Gastrocnemius medialis (tissue), 4 donors: Measurements from ENCODE around the gene TUFT1. TPM values are rescaled to one million over a fixed set of nuclear protein-coding genes. Genes with fewer than 3 reads are reported as not detected.

Experiments used
- ATAC-seq, 2 donors: fragments of 150-250 bp; one replicate each; pipeline ENCODE4 v1.9.1; 2016
- DNase-seq, 2 donors: peaks; one replicate each; pipeline ENCODE4 v3.0.0-alpha.2; 2019
- H3K27ac ChIP-seq, 4 donors: fragments of 200-600 bp; sonication (generic); 1 replicate in 1 of 4; 2 replicates in 3 of 4; pipeline ENCODE4 v1.5.1; 2016 to 2018; ENCODE audit warnings: mild to moderate bottlenecking in 2 of 4, moderate library complexity in 1 of 4
- H3K27me3 ChIP-seq, 3 donors: fragments of 200-600 bp; sonication (generic) in 2 of 3; 1 replicate in 1 of 3; 2 replicates in 2 of 3; pipeline versions ENCODE4 v1.5.1 to v1.6.0; 2016 to 2019; ENCODE audit warnings: mild to moderate bottlenecking in 1 of 3, moderate library complexity in 1 of 3
- H3K36me3 ChIP-seq, 2 donors: fragments of 200-600 bp; sonication (generic) in 1 of 2; one replicate each; pipeline ENCODE4 v1.5.1; 2017 to 2018
- H3K4me1 ChIP-seq, 2 donors: fragments of 200-600 bp; sonication (generic) in 1 of 2; one replicate each; pipeline ENCODE4 v1.5.1; 2016 to 2017; ENCODE audit warnings: mild to moderate bottlenecking in 2 of 2
- H3K4me3 ChIP-seq, 4 donors: fragments of 200-600 bp; sonication (generic) in 3 of 4; 1 replicate in 1 of 4; 2 replicates in 3 of 4; pipeline ENCODE4 v1.5.1; 2016 to 2019; ENCODE audit warnings: mild to moderate bottlenecking in 2 of 4
- H3K9me3 ChIP-seq, 3 donors: fragments of 200-600 bp; sonication (generic) in 2 of 3; 1 replicate in 1 of 3; 2 replicates in 2 of 3; pipeline ENCODE4 v1.5.1; 2016 to 2019
- CTCF ChIP-seq, 5 experiments: fragments of 450-650 bp in 3 of 5; fragments of 200-600 bp in 2 of 5; sonication (generic) in 2 of 5; IDR thresholded peaks in 4 of 5; conservative IDR thresholded peaks in 1 of 5; 1 replicate in 4 of 5; 2 replicates in 1 of 5; pipeline ENCODE4 v1.5.1; 2016 to 2019; ENCODE audit warnings: antibody characterized with exemption in 5 of 5, mild to moderate bottlenecking in 3 of 5, moderate library complexity in 3 of 5
- POLR2A ChIP-seq, 2 donors: fragments of 450-650 bp; IDR thresholded peaks; one replicate each; pipeline ENCODE4 v1.6.1; 2017; ENCODE audit warnings: antibody characterized with exemption in 2 of 2, mild to moderate bottlenecking in 2 of 2, moderate library complexity in 2 of 2
- in situ Hi-C, 4 donors: fragments of 200-750 bp; cut with MboI; loops; one replicate each; pipeline versions ENCODE4 v1.15.0 to v1.8.0; 2017; ENCODE audit warnings: low sequenced_read_pairs in 4 of 4
- intact Hi-C: fragments of 100-400 bp; cut with DNase I; formaldehyde crosslinking; loops from one replicate; pipeline ENCODE4 v1.15.1; 2023; ENCODE audit warnings: low total_unique reads
- total RNA-seq, 4 donors: library from RNA; depleted of rRNA; stranded (reverse); fragments of >200 nt; gene quantifications; one replicate each; pipeline versions ENCODE4 v1.1.0 to v1.2.3, GENCODE V29; 2016

TUFT1 gene
- total RNA-seq, 4 donors from 2014 or later = 1.2 to 4.0 (median 2.7) TPM

- H3K4me3 ChIP-seq = no peak overlapping the region
- intact Hi-C loops (no loop called here), in situ Hi-C loops (no loop called here)
- TF ChIP-seq POLR2A (IDR thresholded peaks at IDR 0.05) = no peak
- TF ChIP-seq CTCF (IDR thresholded peaks at IDR 0.05 in 4 of 5, conservative IDR thresholded peaks at IDR 0.05 in 1 of 5) = no peak
- no peak overlapping the region for H3K27ac ChIP-seq
- DNase-seq (no peak), ATAC-seq (no peak)
- H3K4me1 ChIP-seq = no peaks in the 10 kb centered on the region
- no peaks in the 10 kb centered on the region for H3K27me3 ChIP-seq
- no peaks in the 10 kb centered on the region for H3K36me3 ChIP-seq
- no peaks in the 10 kb centered on the region for H3K9me3 ChIP-seq
These were observed 37.9 kb upstream of the TUFT1 start for GRCh38 chr1:151502035-151502700.

- intact Hi-C loops (no loop called here), in situ Hi-C loops (no loop called here)
- Histone ChIP-seq H3K27me3 (no peaks in the 10 kb centered on the region), H3K4me3 (no peak overlapping the region), H3K9me3 (no peaks in the 10 kb centered on the region), H3K36me3 (no peaks in the 10 kb centered on the region), H3K27ac (no peak overlapping the region), H3K4me1 (no peaks in the 10 kb centered on the region)
- no peak for DNase-seq
- TF ChIP-seq CTCF (IDR thresholded peaks at IDR 0.05 in 4 of 5, conservative IDR thresholded peaks at IDR 0.05 in 1 of 5) (no peak), POLR2A (IDR thresholded peaks at IDR 0.05) (no peak)
- ATAC-seq = no peak
These were observed 37.0 kb upstream of the TUFT1 start for GRCh38 chr1:151502859-151503780.

- Histone ChIP-seq H3K27ac (no peak overlapping the region), H3K4me3 (no peak overlapping the region), H3K27me3 (no peaks in the 10 kb centered on the region), H3K4me1 (no peaks in the 10 kb centered on the region), H3K36me3 (no peaks in the 10 kb centered on the region), H3K9me3 (no peaks in the 10 kb centered on the region)
- TF ChIP-seq POLR2A (IDR thresholded peaks at IDR 0.05) (no peak), CTCF (IDR thresholded peaks at IDR 0.05 in 4 of 5, conservative IDR thresholded peaks at IDR 0.05 in 1 of 5) (no peak)
- DNase-seq = no peak
- no peak for ATAC-seq
- intact Hi-C loops = no loop called here
- in situ Hi-C loops = no loop called here
These were observed 35.9 kb upstream of the TUFT1 start for GRCh38 chr1:151504252-151504651.

- in situ Hi-C loops = no loop called here
- no peak for ATAC-seq
- H3K27ac ChIP-seq = no peak overlapping the region
These were observed 35.4 kb upstream of the TUFT1 start for GRCh38 chr1:151504759-151505158.

More at GRCh38 chr1:151504759-151505158, 35.4 kb upstream of the TUFT1 start:
- H3K9me3 ChIP-seq = no peaks in the 10 kb centered on the region
- H3K27me3 ChIP-seq = no peaks in the 10 kb centered on the region
- DNase-seq = no peak
- H3K4me1 ChIP-seq = no peaks in the 10 kb centered on the region
- no peaks in the 10 kb centered on the region for H3K36me3 ChIP-seq
- intact Hi-C loops = no loop called here
- no peak for TF ChIP-seq CTCF (IDR thresholded peaks at IDR 0.05 in 4 of 5, conservative IDR thresholded peaks at IDR 0.05 in 1 of 5)
- no peak for TF ChIP-seq POLR2A (IDR thresholded peaks at IDR 0.05)
- no peak overlapping the region for H3K4me3 ChIP-seq
